Stimulated activated CD8-positive, alpha-beta memory T cell treated with anti-CD3 and anti-CD28 coated beads, Interleukin-15, amount 100 ng/mL, for 48 hours (primary cell): ENCODE results near the gene TAS2R31.

Experiments
- DNase-seq, 2 donors: peaks; one replicate each; pipeline ENCODE4 v3.0.0-alpha.2; 2020; ENCODE audit warnings: low read depth in 2 of 2

The TAS2R31 gene

DNA sequence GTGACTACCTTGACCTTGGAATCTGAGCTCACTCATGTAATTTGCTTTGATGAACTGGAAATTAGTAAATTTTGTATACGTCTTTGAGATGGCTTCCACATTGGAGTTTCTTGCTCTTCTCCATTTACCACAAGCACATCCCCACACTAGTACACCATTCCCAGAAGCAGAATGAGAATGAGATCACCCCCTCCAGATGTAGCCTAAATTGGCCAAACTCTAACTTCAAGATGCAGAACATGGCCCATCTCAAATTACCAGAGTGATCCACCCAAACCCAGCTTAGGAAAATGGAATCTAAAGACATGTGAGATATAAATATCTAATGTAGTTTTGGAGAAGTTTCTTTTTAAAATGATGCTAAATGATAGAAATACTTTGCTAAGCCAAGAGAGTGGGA is 23.6 kb downstream of the TAS2R31 start:
- no peak for DNase-seq

DNA sequence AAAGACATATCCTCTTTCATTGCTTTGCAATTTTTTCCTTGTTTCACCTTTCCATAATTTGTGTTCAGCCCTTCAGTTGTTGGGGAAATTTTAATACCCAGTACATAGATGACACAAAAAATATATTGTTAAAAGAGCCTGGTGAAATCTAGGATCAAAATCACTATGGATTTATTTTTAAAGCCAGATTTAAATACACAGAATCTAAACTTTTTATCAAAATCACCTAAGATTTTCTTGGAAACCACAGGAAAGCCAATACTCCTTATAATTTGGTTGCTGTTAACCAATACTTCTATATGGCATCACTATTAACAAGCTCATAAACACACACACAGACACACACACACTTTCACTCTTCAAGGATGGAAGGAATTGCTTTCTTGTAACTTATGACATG is 33.0 kb downstream of the TAS2R31 start, which contains the start of gene TAS2R20:
Gene TAS2R20, minus strand, starts transcription at position 101 of the 400 bp plus-strand sequence. CDS start 429 bp downstream, outside the sequence.
- no peak for DNase-seq

DNA sequence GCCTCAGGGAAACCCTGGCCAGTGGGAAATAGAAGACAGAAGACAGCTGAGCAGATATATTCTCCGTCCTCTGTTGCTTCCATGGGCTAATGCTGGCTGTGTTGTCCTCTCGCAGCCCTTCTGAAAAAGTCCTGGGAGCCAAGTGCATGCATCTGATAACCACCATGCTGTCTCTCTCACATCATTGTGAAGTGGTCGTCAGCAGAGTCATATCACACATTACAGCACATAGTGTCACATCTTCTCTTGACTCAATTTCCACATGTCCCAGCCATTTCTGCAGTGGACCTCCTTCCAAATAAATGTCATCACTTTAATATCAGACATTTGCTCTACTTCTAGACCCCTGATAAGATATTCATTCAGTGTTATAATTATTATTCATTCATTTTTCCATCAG is 36.9 kb downstream of the TAS2R31 start:
- no peak for DNase-seq

DNA sequence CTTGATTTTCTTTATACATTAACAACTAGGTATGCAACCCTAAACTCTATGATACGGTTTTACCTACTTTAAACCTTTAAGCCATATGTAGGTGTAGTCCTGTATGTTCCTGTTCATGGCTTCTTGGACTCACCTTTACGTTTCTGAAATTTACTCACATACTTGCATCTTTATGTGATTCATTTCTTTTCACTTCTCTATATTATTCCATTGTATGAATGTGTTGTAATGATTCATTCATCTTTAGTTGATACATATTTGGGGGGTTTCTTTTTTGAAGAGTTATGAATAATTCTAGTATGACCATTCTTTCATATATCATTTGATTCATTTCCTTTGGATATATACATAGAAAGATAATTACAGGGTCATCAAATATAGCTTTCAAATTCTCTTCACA is 42.1 kb downstream of the TAS2R31 start:
- no peak for DNase-seq

DNA sequence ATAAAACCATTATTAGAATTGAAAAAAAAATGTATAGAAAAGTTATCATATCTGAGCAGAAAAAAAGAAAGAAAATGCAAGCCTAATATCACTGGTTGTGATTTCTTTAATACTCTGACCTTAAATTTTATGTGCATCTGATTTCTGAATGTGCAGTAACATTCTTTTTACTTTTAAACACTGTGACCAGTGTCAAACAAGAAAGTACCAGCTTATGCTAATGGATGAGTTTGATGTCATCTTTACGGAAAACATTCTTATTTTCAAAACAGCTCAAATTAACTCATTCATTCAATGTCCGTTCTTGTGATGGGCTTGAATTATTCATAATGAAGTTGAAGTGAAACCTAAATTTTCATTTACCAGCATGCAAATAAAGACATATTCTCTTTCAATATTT is 44.4 kb downstream of the TAS2R31 start, which contains the start of gene TAS2R50:
Gene TAS2R50, minus strand, starts transcription at position 101 of the 400 bp plus-strand sequence. Its CDS starts 52 bp downstream, at position 49.
- DNase-seq = no peak

DNA sequence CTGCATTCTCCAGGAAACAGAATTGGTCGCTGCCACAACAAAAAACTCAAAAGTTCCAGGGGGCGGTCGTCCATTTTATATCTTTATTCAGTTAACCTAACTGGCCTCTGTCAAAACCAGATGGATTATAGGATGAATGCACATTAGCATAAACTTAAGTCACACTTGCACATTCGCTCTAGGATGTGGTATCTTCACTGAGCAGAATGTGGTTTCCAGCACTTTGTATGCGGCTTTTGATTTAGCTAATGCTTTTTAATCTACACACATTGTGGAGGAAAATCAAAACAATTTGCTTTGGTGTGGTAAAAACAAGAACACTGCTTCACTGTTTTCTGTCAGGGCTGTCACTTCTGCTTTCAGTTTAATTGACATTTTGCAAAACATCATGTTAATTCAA is 49.0 kb downstream of the TAS2R31 start:
- peak; percentile 1 to 3 for DNase-seq
